Inflammatory macrophage treated with lipopolysaccharide for 1 hour (primary cell): ENCODE data around the gene CD180.
A peak's percentile ranks its signal among the peaks of the same experiment; 100 is the strongest.
"Not testable (repeated sequence)": the region's sequence is repeated elsewhere in the genome, so short reads cannot be mapped to it uniquely, and the experiment has no call there.

Experiments
- DNase-seq, 2 donors: peaks; one replicate each; pipeline ENCODE4 v3.0.0-alpha.2; 2020 to 2022

CD180 gene

DNA sequence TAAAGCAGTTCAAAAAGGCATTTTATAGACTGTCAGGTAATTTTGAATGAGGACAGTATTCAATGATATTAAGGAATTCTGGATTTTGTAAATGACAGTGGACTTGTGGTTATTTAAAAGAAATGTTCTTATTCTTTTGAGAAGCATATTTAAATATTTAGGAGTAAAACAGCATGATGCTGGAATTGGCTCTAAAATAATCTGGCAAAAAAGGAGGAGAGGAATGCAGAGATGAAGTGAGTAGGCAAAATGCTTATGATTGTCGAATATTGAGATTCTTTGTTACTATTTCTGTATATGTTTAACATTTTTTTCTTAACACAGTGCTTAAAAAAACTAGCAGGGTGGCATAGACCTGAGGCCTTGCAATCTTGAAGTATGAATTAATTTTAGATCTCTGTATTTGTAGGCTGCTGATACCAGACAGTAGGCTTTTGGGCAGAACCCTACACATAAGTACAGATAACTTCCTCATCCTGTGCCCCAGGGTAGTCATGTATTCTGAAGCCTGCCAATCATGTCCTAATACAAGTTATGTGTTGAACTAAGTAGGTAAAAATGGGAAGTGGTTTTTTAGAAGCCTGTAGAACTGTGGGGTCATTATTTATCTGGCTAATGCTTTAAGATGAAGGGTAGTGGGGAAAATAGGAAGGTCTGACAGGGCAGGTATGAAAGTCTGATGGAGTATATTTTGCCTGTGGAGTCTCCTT, 9.4 kb downstream of the CD180 start:
- peak; percentile 69 to 82 for DNase-seq

DNA sequence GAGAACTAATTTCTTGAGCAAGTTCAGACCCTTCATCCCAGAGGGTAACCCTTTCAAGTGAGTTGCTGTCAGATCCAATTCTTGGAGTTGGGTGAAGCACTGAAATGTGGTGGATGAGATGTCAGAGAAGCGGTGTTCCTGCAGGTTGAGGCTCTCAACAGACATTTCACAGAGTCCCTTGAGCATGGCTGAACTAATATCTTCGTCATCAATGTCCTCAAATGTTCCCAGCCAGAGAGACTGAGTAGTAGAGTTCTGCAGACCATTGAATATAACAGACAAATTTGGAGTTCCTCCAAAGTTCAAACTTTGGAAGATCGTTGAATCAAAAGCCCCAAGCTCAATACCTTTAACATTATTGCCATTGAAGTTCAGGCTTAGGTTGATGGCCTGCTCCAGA, 12.7 kb downstream of the CD180 start:
- DNase-seq = no peak

DNA sequence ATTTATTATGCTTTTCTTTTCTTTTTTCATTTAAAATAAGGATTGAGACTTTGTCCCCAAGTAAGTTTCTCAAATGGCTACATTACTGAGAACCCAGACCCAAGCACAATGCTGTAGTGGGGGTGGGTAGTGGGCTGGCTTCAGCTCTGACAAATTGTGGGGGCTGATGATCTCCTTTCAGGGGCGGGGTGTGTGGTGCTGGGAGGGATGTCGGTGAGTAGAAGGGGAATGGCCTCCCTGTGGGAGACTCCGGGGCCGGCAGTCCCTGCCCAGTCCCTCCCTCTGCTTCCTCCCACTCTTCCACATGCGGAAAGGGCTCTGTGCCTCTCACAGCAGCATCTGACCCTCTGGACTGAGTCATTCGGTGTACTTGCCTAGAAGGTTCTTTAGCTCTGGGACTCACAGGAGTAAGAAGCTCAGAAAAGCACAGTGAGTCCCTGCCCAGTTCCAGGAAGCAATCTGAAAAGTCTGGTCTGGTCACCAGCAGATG, 14.3 kb downstream of the CD180 start:
- peak; percentile 79 to 97 for DNase-seq

DNA sequence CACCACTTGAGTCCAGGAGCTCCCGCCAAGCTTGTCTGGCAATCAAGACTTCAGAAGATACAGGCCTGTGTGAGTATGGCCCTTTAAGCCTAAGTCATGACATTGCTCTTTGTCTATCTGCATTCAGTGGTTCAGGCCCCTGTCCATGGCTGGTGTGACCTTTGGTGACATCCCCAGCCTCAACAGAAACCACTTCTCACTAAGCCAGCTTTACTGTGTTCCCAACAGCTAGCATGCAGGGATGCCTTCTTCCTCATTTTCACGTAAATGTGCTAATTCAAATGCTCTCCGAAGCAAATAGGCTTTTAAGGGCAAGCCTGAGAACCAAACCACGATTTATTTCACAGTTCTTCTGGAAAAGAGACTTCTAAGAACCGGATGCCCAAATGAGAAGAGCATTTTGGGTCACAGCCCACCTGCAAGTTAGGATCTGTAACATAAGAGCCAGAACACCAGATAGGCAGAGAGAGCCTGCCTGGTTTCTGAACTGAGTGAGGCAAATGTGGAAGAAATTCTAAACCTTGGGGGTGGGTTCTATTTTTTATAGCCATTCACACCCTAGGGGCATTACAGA, 14.9 kb downstream of the CD180 start:
- DNase-seq = peak; percentile 63 to 80

DNA sequence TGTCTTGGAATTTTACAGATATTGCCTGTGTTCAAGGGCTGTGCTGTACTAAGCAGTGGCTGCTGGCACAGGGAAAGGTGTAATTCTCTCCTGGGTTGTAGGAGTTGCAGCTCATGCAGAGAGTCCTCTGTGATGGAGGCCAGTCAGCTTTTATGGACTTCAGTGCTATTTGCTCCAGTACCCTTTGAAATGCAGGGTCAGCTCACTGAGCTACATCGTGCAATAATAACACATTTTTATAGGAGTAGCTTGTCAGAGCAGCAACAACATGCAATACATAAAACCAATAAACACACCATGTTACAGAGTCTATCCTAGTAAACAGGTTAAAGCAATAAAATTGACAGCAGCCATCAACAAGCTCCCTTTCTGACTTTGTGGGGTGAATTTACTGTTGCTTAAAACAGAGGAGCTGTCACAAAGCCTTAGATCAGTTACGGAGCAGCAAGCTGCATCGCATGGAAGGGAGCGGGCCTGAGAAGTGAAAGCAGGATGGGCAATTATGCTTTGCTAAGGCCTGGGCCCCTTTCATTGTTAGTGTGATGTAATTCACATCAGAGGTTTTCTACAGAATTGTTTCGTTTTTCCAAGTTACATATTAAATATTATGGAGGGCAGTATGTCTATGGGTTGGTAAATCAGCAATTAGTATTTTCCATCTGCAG, 16.8 kb downstream of the CD180 start:
- DNase-seq = no peak

DNA sequence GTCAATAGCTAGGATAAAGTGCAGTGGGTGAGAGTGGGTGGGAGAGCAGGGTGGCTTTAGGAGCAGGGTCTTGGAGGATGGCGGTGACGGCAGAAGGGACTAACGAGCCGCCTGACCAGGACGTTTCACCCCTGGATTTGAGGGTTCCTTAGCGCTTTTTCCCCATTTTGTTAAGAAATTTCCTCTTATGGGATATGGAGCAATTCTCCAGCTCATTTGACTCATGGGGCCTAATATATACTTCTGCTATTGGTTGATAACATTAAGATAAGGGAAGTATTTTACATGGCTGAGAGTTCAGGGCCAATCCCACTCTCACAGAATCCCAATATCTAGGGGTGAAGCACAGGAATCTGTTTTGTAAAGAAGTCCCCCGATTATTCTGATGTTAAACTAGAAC, 17.6 kb downstream of the CD180 start:
- peak; percentile 62 to 87 for DNase-seq

DNA sequence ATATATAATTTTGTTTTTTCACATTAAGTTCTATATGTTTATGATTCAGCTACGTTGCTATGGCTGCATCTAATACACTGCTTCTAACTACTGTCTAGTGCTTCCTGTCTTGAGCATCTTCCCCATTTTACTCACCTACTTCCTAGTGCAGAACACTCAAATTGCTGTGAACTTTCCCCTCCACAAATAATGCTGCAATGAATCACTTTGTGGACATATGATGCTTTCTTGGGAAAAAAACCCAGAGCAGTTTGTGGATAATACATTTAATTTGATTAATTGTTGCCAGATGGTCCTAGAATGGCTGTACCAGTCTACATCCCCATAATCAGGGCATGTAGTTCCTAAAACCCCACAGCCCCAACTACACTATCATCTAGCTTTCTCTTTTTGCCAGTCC, 18.5 kb downstream of the CD180 start:
- DNase-seq = peak; percentile 58 to 89

DNA sequence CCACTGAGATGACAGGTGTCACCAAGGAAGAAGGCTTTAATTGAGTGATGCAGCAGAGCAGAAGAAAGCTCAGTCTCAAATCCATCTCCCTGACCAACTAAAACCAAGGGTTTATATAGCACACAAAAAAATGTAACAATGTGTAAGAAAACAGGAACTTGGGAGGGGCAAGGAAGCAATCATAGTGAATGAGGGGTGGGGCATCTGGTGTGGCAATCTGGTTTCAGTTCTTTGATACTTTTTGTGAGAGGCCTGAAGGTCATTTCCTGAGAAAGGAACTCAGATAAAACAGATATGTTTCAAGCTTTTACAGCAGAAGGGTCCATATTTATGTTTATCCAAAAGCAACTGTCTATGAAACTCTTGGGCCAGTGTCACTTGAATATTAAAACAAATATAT, 19.7 kb downstream of the CD180 start:
- peak; percentile 35 to 48 for DNase-seq

DNA sequence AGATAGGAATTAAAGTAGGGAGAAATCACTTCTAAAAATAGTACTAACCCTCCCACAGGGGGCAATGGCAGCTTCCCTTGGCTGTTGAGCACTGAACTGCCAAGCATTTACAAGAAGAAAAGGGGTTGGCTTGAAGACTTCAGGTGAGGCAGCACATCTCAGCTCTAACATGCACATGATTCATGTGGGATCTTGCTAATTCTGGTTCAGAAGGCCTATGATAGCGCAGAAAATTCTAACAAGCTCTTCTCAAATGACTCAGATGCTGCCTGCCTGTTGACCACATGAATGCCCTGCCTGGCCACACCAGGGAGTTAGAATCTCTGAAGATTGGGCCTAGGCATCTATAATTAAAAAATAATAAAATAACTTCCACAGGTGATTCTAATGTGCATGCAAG, 22.6 kb downstream of the CD180 start:
- no peak for DNase-seq

DNA sequence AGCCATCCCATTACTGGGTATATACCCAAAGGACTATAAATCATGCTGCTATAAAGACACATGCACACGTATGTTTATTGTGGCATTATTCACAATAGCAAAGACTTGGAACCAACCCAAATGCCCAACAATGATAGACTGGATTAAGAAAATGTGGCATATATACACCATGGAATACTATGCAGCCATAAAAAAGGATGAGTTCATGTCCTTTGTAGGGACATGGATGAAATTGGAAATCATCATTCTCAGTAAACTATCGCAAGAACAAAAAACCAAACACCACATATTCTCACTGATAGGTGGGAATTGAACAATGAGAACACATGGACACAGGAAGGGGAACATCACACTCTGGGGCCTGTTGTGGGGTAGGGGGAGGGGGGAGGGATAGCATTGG, 23.2 kb downstream of the CD180 start:
- not testable (repeated sequence) for DNase-seq

DNA sequence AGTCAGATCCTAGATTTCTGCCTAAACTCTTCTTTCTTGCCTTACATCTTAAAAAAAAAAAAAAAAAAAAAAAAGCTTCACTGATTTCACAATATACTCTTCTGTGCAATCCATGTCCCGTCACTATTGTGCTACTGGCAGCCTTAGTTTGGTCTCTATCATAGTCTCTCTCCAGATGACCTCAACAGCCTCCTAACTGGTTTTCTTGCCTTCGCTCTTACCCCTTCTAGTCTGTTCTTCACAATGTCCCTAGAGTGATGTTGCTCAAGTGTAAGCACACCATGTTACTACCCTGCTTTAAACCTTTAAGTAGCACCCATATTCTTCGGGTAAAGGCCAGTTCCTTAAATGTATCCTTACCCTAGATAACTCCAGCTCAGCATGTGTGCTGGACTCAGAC, 25.8 kb downstream of the CD180 start:
- peak; percentile 44 to 51 for DNase-seq

DNA sequence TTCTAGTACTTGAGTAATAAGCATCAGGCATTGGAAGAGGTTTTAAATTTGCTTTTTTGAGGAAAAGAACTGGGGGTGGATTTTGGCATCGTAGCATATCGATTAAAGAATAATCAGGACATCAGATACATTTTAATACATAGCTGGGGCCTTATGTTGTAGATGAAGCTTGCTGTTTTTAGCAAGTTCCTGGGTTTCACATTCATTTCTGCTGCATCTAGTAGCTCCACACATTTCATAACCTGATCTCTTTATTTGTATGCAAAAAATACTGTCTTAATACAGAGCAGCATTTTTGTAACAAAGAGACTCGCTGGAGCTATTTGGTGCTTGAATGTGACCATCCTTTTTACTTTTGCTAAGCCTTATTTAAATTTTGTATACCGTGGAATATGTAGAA, 28.5 kb downstream of the CD180 start:
- no peak for DNase-seq

DNA sequence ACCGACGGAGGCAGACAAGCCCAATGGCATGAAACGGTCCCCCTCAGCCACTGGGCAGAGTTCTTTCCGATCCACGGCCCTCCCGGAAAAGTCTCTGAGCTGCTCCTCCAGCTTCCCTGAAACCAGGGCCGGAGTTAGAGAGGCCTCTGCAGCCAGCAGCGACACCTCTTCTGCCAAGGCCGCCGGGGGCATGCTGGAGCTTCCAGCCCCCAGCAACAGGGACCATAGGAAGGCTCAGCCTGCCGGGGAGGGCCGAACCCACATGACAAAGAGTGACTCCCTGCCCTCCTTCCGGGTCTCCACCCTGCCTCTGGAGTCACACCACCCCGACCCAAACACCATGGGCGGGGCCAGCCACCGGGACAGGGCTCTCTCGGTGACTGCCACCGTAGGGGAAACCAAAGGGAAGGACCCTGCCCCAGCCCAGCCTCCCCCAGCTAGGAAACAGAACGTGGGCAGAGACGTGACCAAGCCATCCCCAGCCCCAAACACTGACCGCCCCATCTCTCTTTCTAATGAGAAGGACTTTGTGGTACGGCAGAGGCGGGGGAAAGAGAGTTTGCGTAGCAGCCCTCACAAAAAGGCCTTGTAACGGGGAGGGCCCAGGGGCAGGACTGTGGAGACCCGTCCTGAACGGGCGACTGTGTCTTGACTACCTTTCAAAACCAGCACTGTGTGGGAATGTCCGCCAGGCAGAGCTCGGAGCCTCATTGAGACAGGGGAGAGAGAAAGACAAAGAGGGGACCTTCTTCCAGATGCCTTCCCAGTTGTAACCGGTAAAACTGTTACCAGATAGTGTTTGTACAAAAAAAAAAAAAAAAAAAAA, 29.9 kb downstream of the CD180 start:
- peak; percentile 74 to 92 for DNase-seq

DNA sequence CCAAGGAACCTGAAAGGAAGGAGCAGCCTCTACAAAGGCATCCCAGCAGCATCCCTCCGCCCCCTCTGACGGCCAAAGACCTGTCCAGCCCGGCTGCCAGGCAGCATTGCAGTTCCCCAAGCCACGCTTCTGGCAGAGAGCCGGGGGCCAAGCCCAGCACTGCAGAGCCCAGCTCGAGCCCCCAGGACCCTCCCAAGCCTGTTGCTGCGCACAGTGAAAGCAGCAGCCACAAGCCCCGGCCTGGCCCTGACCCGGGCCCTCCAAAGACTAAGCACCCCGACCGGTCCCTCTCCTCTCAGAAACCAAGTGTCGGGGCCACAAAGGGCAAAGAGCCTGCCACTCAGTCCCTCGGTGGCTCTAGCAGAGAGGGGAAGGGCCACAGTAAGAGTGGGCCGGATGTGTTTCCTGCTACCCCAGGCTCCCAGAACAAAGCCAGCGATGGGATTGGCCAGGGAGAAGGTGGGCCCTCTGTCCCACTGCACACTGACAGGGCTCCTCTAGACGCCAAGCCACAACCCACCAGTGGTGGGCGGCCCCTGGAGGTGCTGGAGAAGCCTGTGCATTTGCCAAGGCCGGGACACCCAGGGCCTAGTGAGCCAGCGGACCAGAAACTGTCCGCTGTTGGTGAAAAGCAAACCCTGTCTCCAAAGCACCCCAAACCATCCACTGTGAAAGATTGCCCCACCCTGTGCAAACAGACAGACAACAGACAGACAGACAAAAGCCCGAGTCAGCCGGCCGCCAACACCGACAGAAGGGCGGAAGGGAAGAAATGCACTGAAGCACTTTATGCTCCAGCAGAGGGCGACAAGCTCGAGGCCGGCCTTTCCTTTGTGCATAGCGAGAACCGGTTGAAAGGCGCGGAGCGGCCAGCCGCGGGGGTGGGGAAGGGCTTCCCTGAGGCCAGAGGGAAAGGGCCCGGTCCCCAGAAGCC, 30.8 kb downstream of the CD180 start:
- peak; percentile 87 to 95 for DNase-seq

DNA sequence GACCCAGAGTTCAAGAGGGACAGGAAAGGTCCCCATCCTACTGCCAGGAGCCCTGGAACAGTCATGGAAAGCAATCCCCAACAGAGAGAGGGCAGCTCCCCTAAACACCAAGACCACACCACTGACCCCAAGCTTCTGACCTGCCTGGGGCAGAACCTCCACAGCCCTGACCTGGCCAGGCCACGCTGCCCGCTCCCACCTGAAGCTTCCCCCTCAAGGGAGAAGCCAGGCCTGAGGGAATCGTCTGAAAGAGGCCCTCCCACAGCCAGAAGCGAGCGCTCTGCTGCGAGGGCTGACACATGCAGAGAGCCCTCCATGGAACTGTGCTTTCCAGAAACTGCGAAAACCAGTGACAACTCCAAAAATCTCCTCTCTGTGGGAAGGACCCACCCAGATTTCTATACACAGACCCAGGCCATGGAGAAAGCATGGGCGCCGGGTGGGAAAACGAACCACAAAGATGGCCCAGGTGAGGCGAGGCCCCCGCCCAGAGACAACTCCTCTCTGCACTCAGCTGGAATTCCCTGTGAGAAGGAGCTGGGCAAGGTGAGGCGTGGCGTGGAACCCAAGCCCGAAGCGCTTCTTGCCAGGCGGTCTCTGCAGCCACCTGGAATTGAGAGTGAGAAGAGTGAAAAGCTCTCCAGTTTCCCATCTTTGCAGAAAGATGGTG, 31.6 kb downstream of the CD180 start:
- DNase-seq = no peak

DNA sequence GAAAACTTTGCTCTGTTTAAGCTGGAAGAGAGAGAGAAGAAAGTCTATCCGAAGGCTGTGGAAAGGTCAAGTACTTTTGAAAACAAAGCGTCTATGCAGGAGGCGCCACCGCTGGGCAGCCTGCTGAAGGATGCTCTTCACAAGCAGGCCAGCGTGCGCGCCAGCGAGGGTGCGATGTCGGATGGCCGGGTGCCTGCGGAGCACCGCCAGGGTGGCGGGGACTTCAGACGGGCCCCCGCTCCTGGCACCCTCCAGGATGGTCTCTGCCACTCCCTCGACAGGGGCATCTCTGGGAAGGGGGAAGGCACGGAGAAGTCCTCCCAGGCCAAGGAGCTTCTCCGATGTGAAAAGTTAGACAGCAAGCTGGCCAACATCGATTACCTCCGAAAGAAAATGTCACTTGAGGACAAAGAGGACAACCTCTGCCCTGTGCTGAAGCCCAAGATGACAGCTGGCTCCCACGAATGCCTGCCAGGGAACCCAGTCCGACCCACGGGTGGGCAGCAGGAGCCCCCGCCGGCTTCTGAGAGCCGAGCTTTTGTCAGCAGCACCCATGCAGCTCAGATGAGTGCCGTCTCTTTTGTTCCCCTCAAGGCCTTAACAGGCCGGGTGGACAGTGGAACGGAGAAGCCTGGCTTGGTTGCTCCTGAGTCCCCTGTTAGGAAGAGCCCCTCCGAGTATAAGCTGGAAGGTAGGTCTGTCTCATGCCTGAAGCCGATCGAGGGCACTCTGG, 32.6 kb downstream of the CD180 start:
- no peak for DNase-seq

DNA sequence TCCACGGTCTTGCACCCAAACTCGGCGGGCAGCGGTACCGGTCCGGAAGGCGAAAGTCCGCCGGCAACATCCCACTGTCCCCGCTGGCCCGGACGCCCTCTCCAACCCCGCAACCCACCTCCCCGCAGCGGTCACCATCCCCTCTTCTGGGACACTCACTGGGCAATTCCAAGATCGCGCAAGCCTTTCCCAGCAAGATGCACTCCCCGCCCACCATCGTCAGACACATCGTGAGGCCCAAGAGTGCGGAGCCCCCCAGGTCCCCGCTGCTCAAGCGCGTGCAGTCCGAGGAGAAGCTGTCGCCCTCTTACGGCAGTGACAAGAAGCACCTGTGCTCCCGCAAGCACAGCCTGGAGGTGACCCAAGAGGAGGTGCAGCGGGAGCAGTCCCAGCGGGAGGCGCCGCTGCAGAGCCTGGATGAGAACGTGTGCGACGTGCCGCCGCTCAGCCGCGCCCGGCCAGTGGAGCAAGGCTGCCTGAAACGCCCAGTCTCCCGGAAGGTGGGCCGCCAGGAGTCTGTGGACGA, 33.3 kb downstream of the CD180 start:
- no peak for DNase-seq

DNA sequence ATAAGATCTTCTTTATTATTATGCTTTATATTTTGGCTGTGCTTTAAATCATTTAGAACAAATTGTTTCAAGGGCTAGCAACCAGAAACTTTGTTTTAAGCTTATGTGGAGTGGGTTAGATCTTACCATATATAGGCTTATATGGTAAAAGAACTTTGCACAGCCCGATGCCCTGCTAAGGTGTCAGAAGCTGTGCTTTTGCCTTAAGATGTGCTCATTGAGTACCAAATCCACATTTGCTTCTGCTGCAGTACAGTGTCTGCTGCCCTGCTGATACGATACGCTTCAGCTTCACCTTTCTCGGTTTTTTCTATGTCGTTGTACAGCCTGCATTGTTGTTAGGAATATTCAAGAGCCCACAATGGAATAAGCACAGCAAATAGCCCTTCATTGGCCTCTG, 34.8 kb downstream of the CD180 start:
- DNase-seq = no peak

DNA sequence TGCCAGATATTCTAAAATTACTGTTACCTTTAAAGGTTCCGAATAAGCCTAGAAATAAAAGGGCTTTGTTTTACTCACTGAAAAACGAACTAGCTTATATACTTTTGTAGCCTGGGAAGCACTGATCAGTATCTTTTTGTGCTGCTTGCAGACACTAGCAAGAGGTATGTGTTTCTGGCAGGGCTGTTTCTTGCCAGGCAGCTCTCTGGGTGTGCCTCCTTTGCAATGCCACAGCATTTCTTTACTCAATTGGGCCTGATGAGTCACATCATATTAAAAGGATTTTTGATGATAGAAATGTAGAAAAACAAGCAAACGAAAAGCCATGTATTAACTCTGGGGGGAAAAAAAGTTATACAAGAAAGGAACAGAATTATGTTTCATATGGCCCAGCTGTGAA, 35.6 kb downstream of the CD180 start:
- no peak for DNase-seq

DNA sequence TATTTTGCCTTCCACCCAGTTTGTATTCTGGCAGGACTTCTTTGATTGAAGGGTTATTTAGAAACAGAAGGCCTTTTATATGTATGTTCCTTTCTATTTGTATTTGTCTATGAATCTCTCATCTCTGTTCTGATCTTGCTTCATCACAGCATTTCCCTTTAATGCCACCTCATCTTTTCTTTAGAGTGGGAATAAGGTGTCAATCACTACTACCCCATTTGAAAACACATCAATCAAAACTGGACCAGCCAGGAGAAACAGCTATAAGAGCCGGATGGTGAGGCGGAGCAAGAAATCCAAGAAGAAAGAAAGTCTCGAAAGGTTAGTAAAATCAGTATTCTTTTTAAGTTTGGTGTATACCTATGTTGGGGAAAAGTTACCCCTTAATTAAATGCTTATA, 36.3 kb downstream of the CD180 start:
- DNase-seq = no peak
